ENCODE data around the gene PRICKLE2.

- TF ChIP-seq, protein P1, sequence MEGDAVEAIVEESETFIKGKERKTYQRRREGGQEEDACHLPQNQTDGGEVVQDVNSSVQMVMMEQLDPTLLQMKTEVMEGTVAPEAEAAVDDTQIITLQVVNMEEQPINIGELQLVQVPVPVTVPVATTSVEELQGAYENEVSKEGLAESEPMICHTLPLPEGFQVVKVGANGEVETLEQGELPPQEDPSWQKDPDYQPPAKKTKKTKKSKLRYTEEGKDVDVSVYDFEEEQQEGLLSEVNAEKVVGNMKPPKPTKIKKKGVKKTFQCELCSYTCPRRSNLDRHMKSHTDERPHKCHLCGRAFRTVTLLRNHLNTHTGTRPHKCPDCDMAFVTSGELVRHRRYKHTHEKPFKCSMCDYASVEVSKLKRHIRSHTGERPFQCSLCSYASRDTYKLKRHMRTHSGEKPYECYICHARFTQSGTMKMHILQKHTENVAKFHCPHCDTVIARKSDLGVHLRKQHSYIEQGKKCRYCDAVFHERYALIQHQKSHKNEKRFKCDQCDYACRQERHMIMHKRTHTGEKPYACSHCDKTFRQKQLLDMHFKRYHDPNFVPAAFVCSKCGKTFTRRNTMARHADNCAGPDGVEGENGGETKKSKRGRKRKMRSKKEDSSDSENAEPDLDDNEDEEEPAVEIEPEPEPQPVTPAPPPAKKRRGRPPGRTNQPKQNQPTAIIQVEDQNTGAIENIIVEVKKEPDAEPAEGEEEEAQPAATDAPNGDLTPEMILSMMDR (conservative IDR thresholded peaks at IDR 0.05; ENCODE audit: low read depth in 2 of 2), result no peak
- TF ChIP-seq EZH2phosphoT487 (IDR thresholded peaks at IDR 0.05; ENCODE audit: unreplicated experiment) (no peak), CREB1 (CRISPR knock-in tag; IDR thresholded peaks at IDR 0.05; ENCODE audit: low read depth) (no peak), POLR2AphosphoS5 (IDR thresholded peaks at IDR 0.05; ENCODE audit: low read depth) (no peak), EZH2 (IDR thresholded peaks at IDR 0.05; ENCODE audit: low read depth, unreplicated experiment) (no peak), REST (IDR thresholded peaks at IDR 0.05; ENCODE audit: unreplicated experiment) (no peak), JUNB (IDR thresholded peaks at IDR 0.05; ENCODE audit: unreplicated experiment) (no peak)
- TF ChIP-seq, protein P2, sequence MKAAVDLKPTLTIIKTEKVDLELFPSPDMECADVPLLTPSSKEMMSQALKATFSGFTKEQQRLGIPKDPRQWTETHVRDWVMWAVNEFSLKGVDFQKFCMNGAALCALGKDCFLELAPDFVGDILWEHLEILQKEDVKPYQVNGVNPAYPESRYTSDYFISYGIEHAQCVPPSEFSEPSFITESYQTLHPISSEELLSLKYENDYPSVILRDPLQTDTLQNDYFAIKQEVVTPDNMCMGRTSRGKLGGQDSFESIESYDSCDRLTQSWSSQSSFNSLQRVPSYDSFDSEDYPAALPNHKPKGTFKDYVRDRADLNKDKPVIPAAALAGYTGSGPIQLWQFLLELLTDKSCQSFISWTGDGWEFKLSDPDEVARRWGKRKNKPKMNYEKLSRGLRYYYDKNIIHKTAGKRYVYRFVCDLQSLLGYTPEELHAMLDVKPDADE (IDR thresholded peaks at IDR 0.05), result no peak
These were observed 150.2 kb downstream of the PRICKLE2 start for GRCh38 chr3:64074895-64075679.

All from GM23338 (cell line).